Measurements from ENCODE around the gene KCNAB3.

DNA sequence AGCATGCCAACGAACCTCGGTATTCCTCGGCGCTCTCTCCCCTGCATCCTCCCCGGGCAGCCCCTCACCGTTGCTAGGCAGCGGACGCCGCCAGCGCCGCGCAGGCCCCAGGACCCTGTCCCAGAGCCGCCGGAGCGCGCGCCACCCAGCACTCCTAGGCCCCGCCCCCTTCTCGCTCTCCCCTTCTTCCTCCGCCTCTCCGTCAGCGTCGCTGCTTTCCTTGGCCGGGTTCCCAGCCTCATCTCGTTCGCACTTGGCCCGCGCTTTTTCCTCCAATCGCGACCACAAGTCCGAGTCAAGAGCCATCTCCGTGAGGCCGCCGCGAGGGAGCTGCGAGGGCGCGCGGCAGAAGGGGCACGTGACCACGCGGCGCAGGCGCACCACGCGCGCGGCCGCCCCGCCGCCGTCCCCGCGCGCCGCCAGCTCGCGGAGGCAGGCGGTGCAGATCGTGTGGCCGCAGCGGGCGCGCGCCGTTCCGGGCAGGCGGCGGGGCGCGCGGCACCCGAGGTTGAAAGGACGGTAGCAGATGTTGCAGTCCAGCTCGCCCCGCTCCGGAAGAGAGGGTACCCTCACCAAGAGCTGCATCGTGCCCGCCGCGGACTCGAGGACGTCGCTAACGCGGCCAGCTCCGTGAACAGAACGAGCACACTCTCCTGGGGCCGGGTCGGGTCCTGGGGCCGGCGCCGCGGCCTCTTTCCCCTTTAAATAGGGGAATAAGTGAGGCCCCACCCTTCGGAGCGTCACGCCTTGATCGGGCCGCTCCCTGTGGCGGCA lies 13.9 kb downstream of the KCNAB3 start, which contains the start of gene RNF227:
- TF ChIP-seq, protein P1, sequence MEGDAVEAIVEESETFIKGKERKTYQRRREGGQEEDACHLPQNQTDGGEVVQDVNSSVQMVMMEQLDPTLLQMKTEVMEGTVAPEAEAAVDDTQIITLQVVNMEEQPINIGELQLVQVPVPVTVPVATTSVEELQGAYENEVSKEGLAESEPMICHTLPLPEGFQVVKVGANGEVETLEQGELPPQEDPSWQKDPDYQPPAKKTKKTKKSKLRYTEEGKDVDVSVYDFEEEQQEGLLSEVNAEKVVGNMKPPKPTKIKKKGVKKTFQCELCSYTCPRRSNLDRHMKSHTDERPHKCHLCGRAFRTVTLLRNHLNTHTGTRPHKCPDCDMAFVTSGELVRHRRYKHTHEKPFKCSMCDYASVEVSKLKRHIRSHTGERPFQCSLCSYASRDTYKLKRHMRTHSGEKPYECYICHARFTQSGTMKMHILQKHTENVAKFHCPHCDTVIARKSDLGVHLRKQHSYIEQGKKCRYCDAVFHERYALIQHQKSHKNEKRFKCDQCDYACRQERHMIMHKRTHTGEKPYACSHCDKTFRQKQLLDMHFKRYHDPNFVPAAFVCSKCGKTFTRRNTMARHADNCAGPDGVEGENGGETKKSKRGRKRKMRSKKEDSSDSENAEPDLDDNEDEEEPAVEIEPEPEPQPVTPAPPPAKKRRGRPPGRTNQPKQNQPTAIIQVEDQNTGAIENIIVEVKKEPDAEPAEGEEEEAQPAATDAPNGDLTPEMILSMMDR (IDR thresholded peaks at IDR 0.05; ENCODE audit: low read length), result no peak
- no peak for TF ChIP-seq EZH2 (IDR thresholded peaks at IDR 0.05; ENCODE audit: borderline replicate concordance, low read length)
